Vagina (tissue), 2 donors: ENCODE data around the gene AGBL4.

ENCODE experiments used
- POLR2AphosphoS5 ChIP-seq, 2 donors: sonication (generic); formaldehyde crosslinking; IDR thresholded peaks; one replicate each; pipeline ENCODE4 v1.9.0; 2017; ENCODE audit warnings: antibody characterized with exemption in 2 of 2, mild to moderate bottlenecking in 2 of 2, low read depth in 1 of 2; ENCODE audit not compliant: insufficient read depth in 1 of 2
- TF ChIP-seq, protein P1 (sequence below), 3 experiments: fragments of 450-650 bp in 2 of 3; fragments of 200-600 bp in 1 of 3; sonication (generic) in 1 of 3; IDR thresholded peaks; one replicate each; pipeline ENCODE4 v1.5.1; 2017 to 2019; ENCODE audit warnings: antibody characterized with exemption in 3 of 3, mild to moderate bottlenecking in 2 of 3, moderate library complexity in 2 of 3

DNA sequence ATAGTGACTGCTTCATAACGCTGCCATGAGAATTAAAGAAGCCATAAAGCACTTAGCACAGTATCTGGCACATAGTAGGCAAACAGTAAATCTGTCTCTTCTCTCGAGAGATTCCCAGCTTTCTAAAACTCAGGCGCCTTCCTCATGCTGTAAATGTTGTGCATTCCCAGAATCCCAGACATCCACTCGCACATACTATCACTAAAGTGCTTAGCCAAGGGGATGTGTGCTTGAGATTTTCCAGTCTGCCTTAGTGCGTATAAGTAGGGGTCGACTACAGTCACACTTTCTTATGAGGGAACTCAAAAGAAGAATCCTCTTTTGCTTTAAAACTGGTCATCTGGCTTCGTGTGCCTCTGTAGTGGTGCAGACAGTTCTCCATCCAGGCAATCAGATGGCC lies 1453.2 kb downstream of the AGBL4 start:
- TF ChIP-seq POLR2AphosphoS5 (IDR thresholded peaks at IDR 0.05; ENCODE audit: insufficient read depth in 1 of 2, low read depth in 1 of 2) = no peak
- TF ChIP-seq, protein P1, sequence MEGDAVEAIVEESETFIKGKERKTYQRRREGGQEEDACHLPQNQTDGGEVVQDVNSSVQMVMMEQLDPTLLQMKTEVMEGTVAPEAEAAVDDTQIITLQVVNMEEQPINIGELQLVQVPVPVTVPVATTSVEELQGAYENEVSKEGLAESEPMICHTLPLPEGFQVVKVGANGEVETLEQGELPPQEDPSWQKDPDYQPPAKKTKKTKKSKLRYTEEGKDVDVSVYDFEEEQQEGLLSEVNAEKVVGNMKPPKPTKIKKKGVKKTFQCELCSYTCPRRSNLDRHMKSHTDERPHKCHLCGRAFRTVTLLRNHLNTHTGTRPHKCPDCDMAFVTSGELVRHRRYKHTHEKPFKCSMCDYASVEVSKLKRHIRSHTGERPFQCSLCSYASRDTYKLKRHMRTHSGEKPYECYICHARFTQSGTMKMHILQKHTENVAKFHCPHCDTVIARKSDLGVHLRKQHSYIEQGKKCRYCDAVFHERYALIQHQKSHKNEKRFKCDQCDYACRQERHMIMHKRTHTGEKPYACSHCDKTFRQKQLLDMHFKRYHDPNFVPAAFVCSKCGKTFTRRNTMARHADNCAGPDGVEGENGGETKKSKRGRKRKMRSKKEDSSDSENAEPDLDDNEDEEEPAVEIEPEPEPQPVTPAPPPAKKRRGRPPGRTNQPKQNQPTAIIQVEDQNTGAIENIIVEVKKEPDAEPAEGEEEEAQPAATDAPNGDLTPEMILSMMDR (IDR thresholded peaks at IDR 0.05) = no peak
